ENCODE results near the gene PLCB4.

PLCB4 gene

GRCh38 chr20:9495701-9496100 is 426.8 kb downstream of the PLCB4 start:
- DNase-seq (ENCODE audit: low read depth in 2 of 2), result no peak

GRCh38 chr20:9496155-9496554 is 427.3 kb downstream of the PLCB4 start:
- DNase-seq (ENCODE audit: low read depth in 2 of 2), result no peak

DNA sequence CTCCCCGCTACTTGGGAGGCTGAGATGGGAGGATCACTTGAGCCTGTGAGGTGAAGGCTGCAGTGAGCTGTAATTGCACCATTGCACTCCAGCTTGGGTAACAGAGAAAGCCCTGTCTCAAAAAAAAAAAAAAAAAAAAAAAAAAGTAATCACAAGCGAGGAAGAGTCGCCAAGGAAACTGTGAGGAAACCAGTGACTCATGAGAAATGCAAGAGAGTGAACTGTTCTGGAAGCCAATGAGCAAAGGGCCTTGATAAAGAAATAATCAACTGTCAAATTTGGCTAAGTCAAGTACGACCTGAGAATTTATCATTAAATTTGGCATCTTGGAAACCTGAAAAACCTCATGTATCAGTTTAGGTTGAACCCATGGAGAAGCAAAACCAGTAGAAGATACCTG is 429.4 kb downstream of the PLCB4 start:
- DNase-seq (ENCODE audit: low read depth in 2 of 2), result no peak

DNA sequence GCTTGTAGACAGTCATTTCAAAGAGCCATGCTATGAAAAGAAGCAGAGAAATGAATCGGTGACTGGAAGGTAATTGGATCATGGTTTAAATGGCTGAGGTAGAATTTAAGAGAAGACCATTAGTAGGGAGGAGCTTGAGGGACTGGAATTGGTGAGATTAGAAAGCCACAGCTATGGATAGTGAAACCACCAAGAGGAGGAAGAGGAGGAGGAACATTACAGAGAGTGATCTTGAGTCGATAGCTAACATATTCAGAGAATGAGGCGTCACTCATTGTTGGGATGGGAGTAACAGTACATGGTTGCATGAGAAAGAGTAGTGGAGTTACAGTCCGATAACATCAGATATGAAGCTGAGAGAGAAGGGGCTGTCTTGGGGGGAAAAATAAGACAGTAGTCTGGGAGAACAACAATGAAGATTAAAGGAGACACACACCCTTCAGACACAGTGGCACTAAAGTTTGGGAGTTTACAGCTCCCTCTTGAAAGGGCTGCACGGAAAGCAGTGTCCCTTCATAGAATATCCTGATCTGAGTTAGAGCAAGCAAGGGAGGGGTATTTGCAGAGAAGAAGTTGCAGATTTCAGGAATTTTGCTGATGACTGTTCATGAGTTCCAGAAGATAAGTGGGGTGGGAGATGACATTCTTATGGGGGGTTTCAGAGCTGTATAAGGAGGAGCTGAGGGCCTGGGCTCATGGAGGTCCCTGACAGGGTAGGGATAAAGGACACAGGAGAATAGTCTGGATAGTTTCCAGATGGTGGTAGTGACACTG is 430.4 kb downstream of the PLCB4 start:
- no peak for DNase-seq (ENCODE audit: low read depth in 2 of 2)

DNA sequence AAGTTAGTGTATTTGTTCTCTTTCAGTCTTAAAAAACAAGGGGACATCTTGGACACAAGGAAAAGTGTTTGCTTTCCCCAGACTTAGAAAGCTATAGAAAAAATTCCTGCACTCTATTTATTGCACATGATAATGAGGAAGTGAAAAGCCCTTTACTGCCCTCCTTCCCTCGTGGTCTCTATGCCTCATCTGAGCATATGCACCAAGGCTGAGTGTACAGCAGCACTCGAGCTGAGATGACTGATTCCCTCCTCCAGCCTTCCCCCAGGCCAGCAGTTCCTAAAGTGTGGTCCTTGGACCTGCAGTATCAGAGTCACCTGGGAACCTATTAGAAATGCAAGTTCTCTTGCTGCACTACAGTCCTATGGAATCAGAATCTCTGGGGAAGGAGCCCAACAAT is 431.2 kb downstream of the PLCB4 start:
- DNase-seq (ENCODE audit: low read depth in 2 of 2), result no peak

- no peak for DNase-seq (ENCODE audit: low read depth in 2 of 2)
These were observed 432.6 kb downstream of the PLCB4 start for GRCh38 chr20:9501473-9501872.

GRCh38 chr20:9503526-9504245 is 434.8 kb downstream of the PLCB4 start:
- DNase-seq (ENCODE audit: low read depth in 2 of 2), result no peak

DNA sequence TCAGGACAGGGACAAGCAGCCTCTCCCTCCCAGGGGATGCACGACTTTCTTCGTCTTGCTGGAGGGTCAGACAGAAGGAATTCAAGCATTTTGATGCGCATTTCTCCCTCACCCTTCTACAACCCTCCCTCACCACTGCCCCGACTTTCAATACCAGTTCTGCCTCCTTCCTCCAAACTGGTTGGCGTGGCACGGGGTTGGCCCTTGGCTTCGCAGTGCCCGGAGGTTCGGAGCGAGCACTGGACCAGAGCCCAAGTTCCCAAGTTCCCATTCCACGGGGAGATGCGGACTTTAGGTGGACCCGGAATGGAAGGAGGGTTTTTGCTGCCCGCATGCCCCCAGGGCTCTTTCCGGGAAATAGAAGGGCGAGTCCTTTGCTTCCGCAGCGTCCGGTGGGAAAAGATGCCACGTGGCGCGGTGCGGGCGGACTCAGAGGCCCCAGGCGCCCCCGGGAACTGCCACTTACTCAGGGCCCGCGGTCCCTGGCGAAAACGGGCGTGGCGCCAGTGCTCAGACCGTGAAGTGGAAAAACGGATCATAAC is 437.5 kb downstream of the PLCB4 start:
- DNase-seq (ENCODE audit: low read depth in 2 of 2), result no peak

DNA sequence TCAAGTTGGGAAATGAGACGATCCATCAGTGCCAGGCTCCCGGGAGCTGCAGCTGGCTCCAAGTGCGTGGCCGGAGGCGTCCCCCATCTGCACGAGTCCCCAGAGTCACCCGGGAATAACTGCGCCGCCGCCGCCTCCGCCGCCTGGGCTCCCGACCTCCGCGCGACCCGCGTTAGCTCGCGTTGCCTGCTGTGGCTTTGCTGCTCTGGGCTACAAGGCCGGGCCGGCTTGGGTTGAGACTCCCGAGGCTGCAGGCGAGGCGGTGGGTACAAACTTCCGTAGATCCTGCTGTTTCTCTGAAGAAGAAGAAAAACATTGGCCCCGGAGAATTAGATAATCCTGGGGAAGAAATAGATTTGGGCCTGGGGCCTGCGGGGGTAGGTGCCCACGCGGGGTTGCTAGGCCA is 438.1 kb downstream of the PLCB4 start:
- no peak for DNase-seq (ENCODE audit: low read depth in 2 of 2)

DNA sequence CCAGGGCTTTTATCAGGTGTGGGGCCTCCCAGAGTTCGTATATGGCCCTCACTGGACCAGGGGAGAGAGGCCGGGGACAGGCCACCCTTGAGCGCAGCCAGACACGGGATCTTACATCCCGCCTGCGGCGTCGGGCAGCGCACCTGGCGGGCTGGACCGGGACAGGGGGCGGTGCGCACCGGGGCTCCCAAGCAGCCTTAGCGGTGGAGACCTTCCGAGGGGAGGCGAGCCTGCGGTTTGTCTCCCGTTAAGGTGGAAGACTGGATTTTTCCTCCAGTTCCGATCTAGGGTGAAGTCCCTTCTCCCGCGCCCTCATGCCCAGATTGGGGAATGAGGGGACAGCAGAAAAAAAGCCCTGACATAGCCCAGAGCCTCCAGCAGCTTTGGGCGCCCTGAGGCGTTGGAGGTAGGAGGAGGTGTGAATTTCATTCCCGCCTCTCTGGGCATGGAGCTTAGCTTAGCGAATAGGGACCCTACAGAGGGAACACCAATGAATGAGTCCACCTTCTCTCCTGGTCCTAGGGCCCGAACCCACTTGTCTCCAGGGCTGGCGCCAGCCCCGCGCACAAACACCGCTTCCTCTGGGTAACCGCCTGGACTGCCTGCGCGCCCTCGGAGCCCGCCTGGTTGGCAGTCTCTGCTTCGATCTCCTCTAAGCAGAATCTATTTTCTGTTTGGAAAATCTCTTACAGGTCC is 438.8 kb downstream of the PLCB4 start:
- no peak for DNase-seq (ENCODE audit: low read depth in 2 of 2)

DNA sequence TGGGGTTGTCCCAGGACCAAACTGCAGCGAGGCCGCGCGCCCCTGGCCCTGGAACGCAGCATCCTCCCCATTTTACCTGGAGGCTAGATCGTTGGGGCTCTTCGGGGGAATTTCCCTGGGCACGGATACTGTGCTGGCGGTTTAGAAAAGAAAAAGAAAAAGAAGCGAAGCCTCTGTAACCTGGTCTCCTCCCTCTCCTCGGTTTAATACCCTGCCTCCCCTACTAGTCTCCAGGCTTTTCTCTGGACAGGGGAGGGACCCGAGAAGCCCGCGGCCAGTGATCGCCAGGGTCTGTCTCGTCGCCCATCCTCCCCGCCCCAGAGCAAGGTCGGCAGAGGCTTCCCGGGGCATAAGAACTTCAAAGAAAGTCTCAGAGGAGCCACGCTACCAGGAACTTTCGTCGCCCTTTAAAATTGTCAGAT is 439.4 kb downstream of the PLCB4 start:
- DNase-seq (ENCODE audit: low read depth in 2 of 2), result no peak

DNA sequence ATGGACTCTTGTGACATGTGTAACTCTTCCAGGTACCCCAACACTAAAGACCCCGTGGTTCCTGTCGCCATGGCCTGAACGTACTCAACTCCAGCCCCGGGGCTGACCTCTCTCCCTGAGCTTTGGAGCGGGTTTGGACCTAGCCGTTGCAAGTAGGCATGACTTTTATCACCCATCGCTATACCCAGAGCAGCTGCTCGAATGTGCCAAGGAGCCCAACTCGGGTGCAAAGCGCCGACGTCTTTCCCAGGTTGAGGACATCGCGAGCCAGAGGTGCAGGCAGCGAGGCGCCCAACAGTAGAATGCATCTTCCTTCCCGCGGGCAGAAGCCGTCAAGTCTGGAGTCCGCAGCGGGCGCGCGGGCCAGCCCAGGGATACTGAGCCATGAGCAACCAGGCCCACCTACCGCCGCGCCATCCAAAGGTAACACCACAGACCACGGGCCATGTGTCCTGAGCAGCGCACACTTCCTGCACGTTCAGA is 439.9 kb downstream of the PLCB4 start:
- no peak for DNase-seq (ENCODE audit: low read depth in 2 of 2)

DNA sequence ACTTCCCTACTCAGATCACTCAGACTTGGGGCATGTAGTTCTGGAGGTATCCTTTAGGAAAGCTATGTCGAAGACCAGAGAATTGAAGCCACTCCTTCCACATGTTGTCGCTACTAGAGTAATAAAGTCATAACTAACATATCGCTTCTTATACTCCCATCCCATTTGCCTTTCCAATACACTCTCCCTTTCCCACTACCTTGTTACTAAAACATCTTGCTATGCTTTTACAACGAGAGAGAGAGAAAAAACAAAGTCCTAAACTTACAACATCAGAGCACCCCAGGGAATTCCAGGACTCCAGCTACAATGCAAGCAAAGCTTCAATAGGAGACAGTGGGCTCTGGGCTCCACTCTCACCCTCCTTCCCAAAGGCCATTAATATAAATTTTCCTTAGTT is 440.4 kb downstream of the PLCB4 start:
- DNase-seq (ENCODE audit: low read depth in 2 of 2), result no peak

GRCh38 chr20:9510911-9511310 is 442.0 kb downstream of the PLCB4 start:
- DNase-seq (ENCODE audit: low read depth in 2 of 2), result no peak

DNA sequence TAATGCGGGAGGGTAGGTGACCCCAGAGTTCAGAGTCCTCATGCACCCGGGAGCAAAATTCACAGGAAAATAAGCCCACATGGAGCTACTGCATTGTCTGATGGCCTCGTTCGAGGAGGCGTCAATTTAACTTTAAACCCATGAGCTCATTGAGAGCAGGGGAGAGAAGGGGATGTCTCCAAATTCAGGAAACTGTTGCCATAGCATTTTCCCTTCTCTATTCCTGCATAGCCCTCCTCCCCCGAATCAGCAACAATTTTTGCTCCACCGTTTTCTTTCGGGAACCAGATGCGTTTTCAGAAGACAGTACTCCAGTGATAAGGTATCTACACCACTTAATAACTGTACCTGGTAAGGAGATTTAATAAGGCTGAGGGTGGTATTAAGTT is 445.2 kb downstream of the PLCB4 start:
- no peak for DNase-seq (ENCODE audit: low read depth in 2 of 2)

DNA sequence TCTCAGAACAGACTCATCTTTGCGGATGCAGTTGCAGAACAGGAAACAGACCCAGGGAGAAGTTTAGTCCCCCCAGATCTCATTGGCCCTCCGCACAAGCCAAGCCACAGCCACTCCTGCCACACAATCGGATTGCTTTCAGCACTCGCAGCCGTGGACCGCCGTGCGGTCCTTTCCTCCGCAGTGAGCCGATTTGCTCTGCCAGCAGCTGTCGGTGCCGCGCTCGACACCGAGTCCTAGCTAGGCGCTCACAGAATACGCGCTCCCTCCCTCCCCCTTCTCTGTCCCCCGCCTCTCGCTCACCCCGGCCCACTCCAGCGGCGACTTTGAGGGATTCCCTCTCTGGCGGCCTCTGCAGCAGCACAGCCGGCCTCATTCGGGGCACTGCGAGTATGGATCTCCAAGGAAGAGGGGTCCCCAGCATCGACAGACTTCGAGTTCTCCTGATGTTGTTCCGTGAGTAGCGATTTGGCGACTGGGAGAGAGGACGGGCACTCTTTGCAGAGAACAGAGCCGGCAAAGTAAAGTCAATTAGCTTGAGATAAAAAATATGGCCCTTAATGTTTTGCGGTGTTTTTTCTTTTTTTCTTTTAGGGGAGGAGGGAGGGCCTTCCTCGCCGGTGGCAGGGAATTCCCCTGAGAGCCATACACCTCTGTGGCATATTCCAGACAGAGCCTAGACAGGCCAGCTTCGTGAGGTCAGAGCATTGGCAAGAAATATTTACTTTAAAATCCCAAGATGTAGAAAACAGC is 445.8 kb downstream of the PLCB4 start, which contains the start of gene LAMP5:
LAMP5 (plus strand) TSS at position 130 of the 753 bp plus-strand sequence; CDS start at position 393, 263 bp downstream.
- no peak for DNase-seq (ENCODE audit: low read depth in 2 of 2)

- DNase-seq (ENCODE audit: low read depth in 2 of 2), result no peak
These were observed 446.3 kb downstream of the PLCB4 start for GRCh38 chr20:9515214-9515585.

DNA sequence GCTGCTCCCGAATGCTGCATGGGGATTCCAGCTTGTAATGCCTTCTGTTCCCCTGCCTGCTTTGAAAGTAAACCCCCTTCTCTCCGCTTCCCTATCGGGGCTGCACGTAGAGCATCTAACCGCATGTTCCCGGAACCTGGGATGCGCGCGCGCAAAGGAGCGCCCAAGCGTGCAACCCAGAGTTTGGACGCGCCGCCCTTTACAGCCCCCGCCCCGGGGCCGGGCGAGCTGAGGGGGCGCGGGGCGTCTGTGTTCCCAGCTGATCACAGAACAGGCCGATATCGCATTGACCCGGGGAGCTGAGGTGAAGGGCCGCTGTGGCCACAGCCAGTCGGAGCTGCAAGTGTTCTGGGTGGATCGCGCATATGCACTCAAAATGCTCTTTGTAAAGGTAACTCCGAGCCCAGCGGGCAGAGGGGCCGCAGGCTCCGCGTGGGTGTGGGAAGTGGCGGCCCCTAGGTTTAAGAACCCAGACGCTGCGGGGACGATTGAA is 446.9 kb downstream of the PLCB4 start:
- DNase-seq (ENCODE audit: low read depth in 2 of 2), result no peak

GRCh38 chr20:9516234-9516871 is 447.5 kb downstream of the PLCB4 start:
- DNase-seq (ENCODE audit: low read depth in 2 of 2), result no peak

DNA sequence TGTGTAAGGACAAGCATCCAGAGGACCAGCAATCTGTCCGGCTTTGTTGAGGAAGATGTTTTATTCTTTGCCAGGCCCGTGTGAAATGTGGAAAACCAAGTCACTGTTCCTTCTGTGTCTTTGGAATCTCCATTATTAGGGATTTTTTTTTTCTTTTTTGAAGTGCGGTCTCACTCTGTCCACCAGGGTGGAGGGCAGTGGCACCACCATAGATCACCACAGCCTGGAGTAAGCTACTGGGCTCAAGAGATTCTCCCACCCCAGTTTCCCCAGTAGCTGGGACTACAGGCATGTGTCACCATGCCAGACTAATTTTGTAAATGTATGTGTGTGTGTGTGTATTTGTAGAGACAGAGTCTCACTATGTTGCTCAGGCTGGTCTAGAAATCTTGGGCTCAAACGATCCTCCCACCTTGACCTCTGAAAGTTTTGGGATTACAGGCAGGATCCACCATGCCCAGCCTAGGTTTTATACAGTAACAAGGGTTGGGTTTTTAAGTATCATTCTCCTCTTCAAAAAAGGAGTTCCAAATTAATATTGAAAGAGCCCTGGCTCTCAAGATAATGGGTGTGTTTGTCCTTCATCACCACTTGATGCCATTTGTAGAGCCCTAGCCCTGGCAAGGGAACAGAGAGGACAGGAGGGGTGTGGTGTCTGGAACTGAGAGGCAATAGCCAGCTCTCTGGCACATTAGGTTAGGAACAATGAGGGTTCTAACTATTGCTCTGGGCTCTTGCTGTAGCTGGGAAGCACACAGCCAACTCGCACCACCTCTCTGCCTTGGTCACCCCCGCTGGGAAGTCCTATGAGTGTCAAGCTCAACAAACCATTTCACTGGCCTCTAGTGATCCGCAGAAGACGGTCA is 448.6 kb downstream of the PLCB4 start:
- no peak for DNase-seq (ENCODE audit: low read depth in 2 of 2)
